Mesendoderm (in vitro differentiated cells): ENCODE measurements around the gene ABTB2.
A peak's percentile ranks its signal among the peaks of the same experiment; 100 is the strongest.

Experiments used
- DNase-seq: peaks from one replicate; pipeline ENCODE4 v3.0.0; 2013
- H2AK5ac ChIP-seq: 2 replicates; pipeline ENCODE4 v1.6.1; 2013; ENCODE audit warnings: low read length, inconsistent platforms
- H2BK120ac ChIP-seq: 2 replicates; pipeline ENCODE4 v1.6.1; 2013; ENCODE audit warnings: low read depth, mild to moderate bottlenecking, low read length, moderate library complexity, mixed read lengths
- H2BK15ac ChIP-seq: replicated peaks from 2 replicates; pipeline ENCODE4 v1.6.1; 2013; ENCODE audit warnings: low read depth, mild to moderate bottlenecking, moderate library complexity
- H2BK5ac ChIP-seq: 2 replicates; pipeline ENCODE4 v1.6.1; 2013; ENCODE audit warnings: low read length, inconsistent platforms
- H3K18ac ChIP-seq: 2 replicates; pipeline ENCODE4 v1.6.1; 2013; ENCODE audit warnings: mild to moderate bottlenecking, low read length, mixed read lengths
- H3K23ac ChIP-seq: one replicate; pipeline ENCODE4 v1.6.1; 2013; ENCODE audit warnings: low read length
- H3K27ac ChIP-seq: 2 replicates; pipeline ENCODE4 v1.5.1; 2013; ENCODE audit warnings: low read depth, mild to moderate bottlenecking, inconsistent platforms, low read length, moderate library complexity
- H3K27me3 ChIP-seq: 2 replicates; pipeline ENCODE4 v1.6.1; 2013; ENCODE audit warnings: low read length, control low read depth, mild to moderate bottlenecking, inconsistent platforms; ENCODE audit not compliant: insufficient read depth, poor library complexity
- H3K36me3 ChIP-seq: 2 replicates; pipeline ENCODE4 v1.6.1; 2013; ENCODE audit warnings: low read length, inconsistent platforms; ENCODE audit not compliant: control insufficient read depth, insufficient read depth
- H3K4ac ChIP-seq: one replicate; pipeline ENCODE4 v1.6.1; 2013; ENCODE audit warnings: low read depth, mild to moderate bottlenecking, low read length, moderate library complexity
- H3K4me1 ChIP-seq: 2 replicates; pipeline ENCODE4 v1.6.1; 2013; ENCODE audit warnings: low read depth, low read length, inconsistent platforms; ENCODE audit not compliant: control insufficient read depth
- H3K4me2 ChIP-seq: 2 replicates; pipeline ENCODE4 v1.6.1; 2013; ENCODE audit warnings: low read length
- H3K4me3 ChIP-seq: 2 replicates; pipeline ENCODE4 v1.5.1; 2013; ENCODE audit warnings: mild to moderate bottlenecking, low read length
- H3K56ac ChIP-seq: one replicate; pipeline ENCODE4 v1.6.1; 2013; ENCODE audit warnings: low read length
- H3K79me1 ChIP-seq: 2 replicates; pipeline ENCODE4 v1.6.1; 2013; ENCODE audit warnings: low read length, inconsistent platforms
- H3K79me2 ChIP-seq: 2 replicates; pipeline ENCODE4 v1.6.1; 2013; ENCODE audit warnings: mild to moderate bottlenecking, low read length; ENCODE audit not compliant: control insufficient read depth, insufficient read depth
- H3K9ac ChIP-seq: 2 replicates; pipeline ENCODE4 v1.6.1; 2013; ENCODE audit warnings: low read length, inconsistent platforms
- H4K5ac ChIP-seq: one replicate; pipeline ENCODE4 v1.6.1; 2013; ENCODE audit warnings: low read length
- H4K8ac ChIP-seq: one replicate; pipeline ENCODE4 v1.6.1; 2013; ENCODE audit warnings: low read depth, mild to moderate bottlenecking, control low read depth, low read length, moderate library complexity
- WGBS: extraction: QIAGEN DNeasy Blood & Tissue Kit; methylation state at CpG from one replicate; pipeline ENCODE4 v1.1.7; 2013; ENCODE audit warnings: low lambda C conversion rate, missing lambda C conversion rate; ENCODE audit not compliant: insufficient coverage; ENCODE audit errors: extremely low coverage; 5-methylcytosine and 5-hydroxymethylcytosine counted together

The ABTB2 gene

GRCh38 chr11:34114471-34114870 lies 243.3 kb downstream of the ABTB2 start:
- Histone ChIP-seq H3K4me2 (no peak overlapping the region), H3K9ac (no peak overlapping the region), H3K18ac (no peak overlapping the region), H3K56ac (no peak overlapping the region), H2AK5ac (no peak overlapping the region), H3K79me2 (no peaks in the 10 kb centered on the region), H3K27ac (no peak overlapping the region), H3K23ac (no peak overlapping the region), H3K4me3 (no peak overlapping the region), H3K27me3 (no peaks in the 10 kb centered on the region), H3K36me3 (peaks cover 31% of the 10 kb centered on the region), H2BK5ac (no peak overlapping the region), H4K8ac (no peak overlapping the region), H3K4ac (no peak overlapping the region), H2BK120ac (no peak overlapping the region), H3K79me1 (peaks cover 2% of the 10 kb centered on the region), H3K4me1 (no peaks in the 10 kb centered on the region), H4K5ac (no peak overlapping the region), H2BK15ac (no peak overlapping the region)
- WGBS = no CpG with 5 or more reads among the region's 5 CpGs
- DNase-seq = no peak

- WGBS = no CpG with 5 or more reads among the region's 2 CpGs
- Histone ChIP-seq H2BK15ac (no peak overlapping the region), H3K36me3 (peaks cover 33% of the 10 kb centered on the region)
Observed at GRCh38 chr11:34114014-34114413, 243.8 kb downstream of the ABTB2 start.

GRCh38 chr11:34111722-34112270 lies 246.0 kb downstream of the ABTB2 start:
- H3K36me3 ChIP-seq = peaks cover 32% of the 10 kb centered on the region
- no peak overlapping the region for H2AK5ac ChIP-seq
- no CpG with 5 or more reads among the region's 6 CpGs for WGBS

More at GRCh38 chr11:34114014-34114413, 243.8 kb downstream of the ABTB2 start:
- no peaks in the 10 kb centered on the region for H3K4me1 ChIP-seq
- no peak for DNase-seq
- no peak overlapping the region for H3K23ac ChIP-seq
- no peaks in the 10 kb centered on the region for H3K79me2 ChIP-seq
- no peak overlapping the region for H3K18ac ChIP-seq
- no peak overlapping the region for H4K8ac ChIP-seq
- H3K4me3 ChIP-seq = no peak overlapping the region
- H2BK120ac ChIP-seq = no peak overlapping the region
- H3K79me1 ChIP-seq = peaks cover 2% of the 10 kb centered on the region
- no peak overlapping the region for H3K4ac ChIP-seq
- no peak overlapping the region for H3K4me2 ChIP-seq
- H3K9ac ChIP-seq = no peak overlapping the region
- no peak overlapping the region for H4K5ac ChIP-seq
- no peak overlapping the region for H2BK5ac ChIP-seq
- no peaks in the 10 kb centered on the region for H3K27me3 ChIP-seq
- no peak overlapping the region for H3K27ac ChIP-seq
- no peak overlapping the region for H3K56ac ChIP-seq
- H2AK5ac ChIP-seq = no peak overlapping the region

GRCh38 chr11:34105957-34106504 lies 251.8 kb downstream of the ABTB2 start:
- H3K23ac ChIP-seq = no peak overlapping the region
- H2BK120ac ChIP-seq = no peak overlapping the region
- H4K8ac ChIP-seq = no peak overlapping the region
- H4K5ac ChIP-seq = peak overlapping the region; percentile 13
- H2BK5ac ChIP-seq = no peak overlapping the region
- peak overlapping the region; percentile 97 for H3K4me2 ChIP-seq
- H3K56ac ChIP-seq = peak overlapping the region; percentile 95
- H3K36me3 ChIP-seq = peaks cover 6% of the 10 kb centered on the region
- peak overlapping the region; percentile 98 for H3K4me3 ChIP-seq
- peaks cover 1% of the 10 kb centered on the region for H3K4me1 ChIP-seq
- H3K79me1 ChIP-seq = peaks cover 11% of the 10 kb centered on the region
- peak overlapping the region; percentile 93 for H3K9ac ChIP-seq
- no peak overlapping the region for H2BK15ac ChIP-seq
- H3K4ac ChIP-seq = no peak overlapping the region
- no CpG with 5 or more reads among the region's 17 CpGs for WGBS
- H3K79me2 ChIP-seq = peaks cover 25% of the 10 kb centered on the region
- H3K18ac ChIP-seq = no peak overlapping the region
- no peaks in the 10 kb centered on the region for H3K27me3 ChIP-seq
- DNase-seq = peak; percentile 16
- H2AK5ac ChIP-seq = no peak overlapping the region
- H3K27ac ChIP-seq = no peak overlapping the region

More at GRCh38 chr11:34111722-34112270, 246.0 kb downstream of the ABTB2 start:
- peaks cover 6% of the 10 kb centered on the region for H3K79me1 ChIP-seq
- H4K8ac ChIP-seq = no peak overlapping the region
- H3K4me2 ChIP-seq = no peak overlapping the region
- H3K27me3 ChIP-seq = no peaks in the 10 kb centered on the region
- no peak overlapping the region for H2BK120ac ChIP-seq
- H2BK5ac ChIP-seq = no peak overlapping the region
- H3K4me3 ChIP-seq = no peak overlapping the region
- no peak overlapping the region for H3K56ac ChIP-seq
- no peak overlapping the region for H3K27ac ChIP-seq
- H3K4ac ChIP-seq = no peak overlapping the region
- no peak for DNase-seq
- H3K79me2 ChIP-seq = peaks cover 12% of the 10 kb centered on the region
- no peak overlapping the region for H2BK15ac ChIP-seq
- no peaks in the 10 kb centered on the region for H3K4me1 ChIP-seq
- no peak overlapping the region for H3K18ac ChIP-seq
- no peak overlapping the region for H3K23ac ChIP-seq
- no peak overlapping the region for H3K9ac ChIP-seq
- H4K5ac ChIP-seq = no peak overlapping the region

GRCh38 chr11:34105079-34105956 lies 252.5 kb downstream of the ABTB2 start, which contains the start of gene NAT10:
NAT10 (plus strand) TSS chr11:34105629; CDS start chr11:34108226, 2,597 bp downstream.
- H2BK5ac ChIP-seq = peak within 1 kb of the TSS; percentile 77
- H3K27ac ChIP-seq = peak within 1 kb of the TSS; percentile 68
- peak within 1 kb of the TSS; percentile 98 for H3K4me3 ChIP-seq
- peak within 1 kb of the TSS; percentile 97 for H3K4me2 ChIP-seq
- H3K27me3 ChIP-seq = no peaks in the 10 kb centered on the region
- no peak within 1 kb of the TSS for H3K4ac ChIP-seq
- no peak within 1 kb of the TSS for H3K23ac ChIP-seq
- no peak within 1 kb of the TSS for H2BK15ac ChIP-seq
- peak within 1 kb of the TSS; percentile 93 for H3K9ac ChIP-seq
- no CpG with 5 or more reads among the region's 55 CpGs for WGBS
- peak within 1 kb of the TSS; percentile 14 for H4K8ac ChIP-seq
- H3K79me1 ChIP-seq = peaks cover 11% of the 10 kb centered on the region
- no peak within 1 kb of the TSS for H2BK120ac ChIP-seq
- H3K18ac ChIP-seq = no peak within 1 kb of the TSS
- no peak within 1 kb of the TSS for H2AK5ac ChIP-seq
- H3K36me3 ChIP-seq = peaks cover 6% of the 10 kb centered on the region
- peak; percentile 99 for DNase-seq
- H4K5ac ChIP-seq = peak within 1 kb of the TSS; percentile 92
- peaks cover 1% of the 10 kb centered on the region for H3K4me1 ChIP-seq
- H3K79me2 ChIP-seq = peaks cover 25% of the 10 kb centered on the region
- H3K56ac ChIP-seq = peak within 1 kb of the TSS; percentile 95
